ENCODE results near the gene SLC25A23. TPM values are rescaled to one million over a fixed set of nuclear protein-coding genes. Genes with fewer than 3 reads are reported as not detected.

SLC25A23 gene
- total RNA-seq, 4 donors from 2014 or later, result 33.2 to 45.6 (median 42.4) TPM

- Histone ChIP-seq H3K27ac (peak overlapping the region in 2 of 4 donors; percentile 31 to 85), H3K9me3 (peaks cover 0 to 24% (median 0%) of the 10 kb centered on the region in 4 donors), H3K4me3 (peak overlapping the region in 1 of 4 donors; percentile 86), H3K4me1 (peaks cover 0 to 24% (median 10%) of the 10 kb centered on the region in 4 donors), H3K36me3 (peaks cover 3 to 49% (median 9%) of the 10 kb centered on the region in 3 donors), H3K27me3 (peaks cover 0 to 3% of the 10 kb centered on the region in 2 donors)
- DNase-seq (ENCODE audit: low spot score in 2 of 2), result no peak
- WGBS, 2 donors, result 84 to 85% methylated on average over 17 of the region's 17 CpGs
- TF ChIP-seq CTCF (IDR thresholded peaks at IDR 0.05) (no peak), POLR2A (IDR thresholded peaks at IDR 0.05) (no peak), EP300 (IDR thresholded peaks at IDR 0.05) (no peak)
Measured at GRCh38 chr19:6457958-6458694, 1.5 kb downstream of the SLC25A23 start.

- WGBS, 2 donors, result 96 to 98% methylated on average over 15 of the region's 15 CpGs
Measured at GRCh38 chr19:6455924-6456323, 3.7 kb downstream of the SLC25A23 start.

GRCh38 chr19:6453951-6454565, 5.5 kb downstream of the SLC25A23 start:
- H3K4me3 ChIP-seq, result no peak overlapping the region
- no peak overlapping the region for H3K27ac ChIP-seq
- peaks cover 0 to 27% (median 0%) of the 10 kb centered on the region in 4 donors for H3K9me3 ChIP-seq
- no peak for TF ChIP-seq CTCF (IDR thresholded peaks at IDR 0.05)
- no peak for TF ChIP-seq POLR2A (IDR thresholded peaks at IDR 0.05)
- TF ChIP-seq EP300 (IDR thresholded peaks at IDR 0.05), result no peak
- H3K27me3 ChIP-seq, result no peaks in the 10 kb centered on the region
- DNase-seq (ENCODE audit: low spot score in 2 of 2), result no peak
- peaks cover 3 to 88% (median 9%) of the 10 kb centered on the region in 3 donors for H3K36me3 ChIP-seq
- H3K4me1 ChIP-seq, result peaks cover 0 to 12% (median 6%) of the 10 kb centered on the region in 4 donors
- WGBS, 2 donors, result 97% methylated on average over 8 to 11 of the region's 11 CpGs

More at GRCh38 chr19:6455924-6456323, 3.7 kb downstream of the SLC25A23 start:
- peaks cover 0 to 27% (median 0%) of the 10 kb centered on the region in 4 donors for H3K9me3 ChIP-seq
- H3K4me1 ChIP-seq, result peaks cover 0 to 24% (median 9%) of the 10 kb centered on the region in 4 donors
- H3K27me3 ChIP-seq, result no peaks in the 10 kb centered on the region
- H3K36me3 ChIP-seq, result peaks cover 3 to 71% (median 9%) of the 10 kb centered on the region in 3 donors
- TF ChIP-seq EP300 (IDR thresholded peaks at IDR 0.05) (no peak), POLR2A (IDR thresholded peaks at IDR 0.05) (no peak), CTCF (IDR thresholded peaks at IDR 0.05) (no peak)
- no peak overlapping the region for H3K27ac ChIP-seq
- DNase-seq (ENCODE audit: low spot score in 2 of 2), result no peak
- no peak overlapping the region for H3K4me3 ChIP-seq

- WGBS, 2 donors, result 96 to 97% methylated on average over 2 of the region's 2 CpGs
- no peak overlapping the region for H3K27ac ChIP-seq
- DNase-seq (ENCODE audit: low spot score in 2 of 2), result no peak
- H3K9me3 ChIP-seq, result peaks cover 0 to 27% (median 0%) of the 10 kb centered on the region in 4 donors
- no peak overlapping the region for H3K4me3 ChIP-seq
- peaks cover 3 to 99% (median 9%) of the 10 kb centered on the region in 3 donors for H3K36me3 ChIP-seq
- H3K4me1 ChIP-seq, result peaks cover 0 to under 1% (median 0%) of the 10 kb centered on the region in 4 donors
- TF ChIP-seq EP300 (IDR thresholded peaks at IDR 0.05) (no peak), CTCF (IDR thresholded peaks at IDR 0.05) (no peak), POLR2A (IDR thresholded peaks at IDR 0.05) (no peak)
- H3K27me3 ChIP-seq, result no peaks in the 10 kb centered on the region
Measured at GRCh38 chr19:6452899-6453298, 6.7 kb downstream of the SLC25A23 start.

- Histone ChIP-seq H3K27me3 (no peaks in the 10 kb centered on the region), H3K36me3 (peaks cover 3 to 99% (median 9%) of the 10 kb centered on the region in 3 donors), H3K27ac (no peak overlapping the region), H3K4me1 (no peaks in the 10 kb centered on the region), H3K4me3 (no peak overlapping the region), H3K9me3 (peaks cover 0 to 28% (median 0%) of the 10 kb centered on the region in 4 donors)
- TF ChIP-seq CTCF (IDR thresholded peaks at IDR 0.05), result no peak
- no peak for TF ChIP-seq EP300 (IDR thresholded peaks at IDR 0.05)
- TF ChIP-seq POLR2A (IDR thresholded peaks at IDR 0.05), result no peak
- DNase-seq (ENCODE audit: low spot score in 2 of 2), result no peak
- 94% methylated on average over 19 of the region's 19 CpGs for WGBS, 2 donors
Measured at GRCh38 chr19:6452223-6452614, 7.4 kb downstream of the SLC25A23 start.
